Measurements from ENCODE around the gene NUCB2.

The NUCB2 gene

GRCh38 chr11:17333799-17334586 is 57.5 kb downstream of the NUCB2 start:
- no peak for DNase-seq (ENCODE audit: low read depth in 3 of 3)

- DNase-seq (ENCODE audit: low read depth in 3 of 3): no peak
These were observed 66.7 kb downstream of the NUCB2 start for GRCh38 chr11:17343257-17343656.

- no peak for DNase-seq (ENCODE audit: low read depth in 3 of 3)
These were observed 67.4 kb downstream of the NUCB2 start for GRCh38 chr11:17343907-17344306.

- DNase-seq (ENCODE audit: low read depth in 3 of 3): no peak
These were observed 71.1 kb downstream of the NUCB2 start for GRCh38 chr11:17347676-17348075.

GRCh38 chr11:17350455-17351171 is 74.1 kb downstream of the NUCB2 start:
- no peak for DNase-seq (ENCODE audit: low read depth in 3 of 3)

GRCh38 chr11:17351172-17351509 is 74.6 kb downstream of the NUCB2 start:
- no peak for DNase-seq (ENCODE audit: low read depth in 3 of 3)

- peak; percentile 30 to 56 (median 41) for DNase-seq (ENCODE audit: low read depth in 3 of 3)
These were observed 75.1 kb downstream of the NUCB2 start, which contains the start of gene NCR3LG1 for GRCh38 chr11:17351510-17352176. NCR3LG1 (plus strand) TSS chr11:17351800; CDS start chr11:17351970, 170 bp downstream.

GRCh38 chr11:17352950-17353820 is 76.6 kb downstream of the NUCB2 start:
- DNase-seq (ENCODE audit: low read depth in 3 of 3): peak; percentile 37 to 50 (median 49)

GRCh38 chr11:17353821-17354600 is 77.5 kb downstream of the NUCB2 start:
- no peak for DNase-seq (ENCODE audit: low read depth in 3 of 3)

GRCh38 chr11:17354601-17354991 is 78.1 kb downstream of the NUCB2 start:
- peak in 2 of 3 experiments; percentile 22 to 50 for DNase-seq (ENCODE audit: low read depth in 3 of 3)

GRCh38 chr11:17366495-17366894 is 90.0 kb downstream of the NUCB2 start:
- no peak for DNase-seq (ENCODE audit: low read depth in 3 of 3)

- no peak for DNase-seq (ENCODE audit: low read depth in 3 of 3)
These were observed 92.0 kb downstream of the NUCB2 start for GRCh38 chr11:17368551-17368950.

GRCh38 chr11:17369094-17369493 is 92.6 kb downstream of the NUCB2 start:
- no peak for DNase-seq (ENCODE audit: low read depth in 3 of 3)

GRCh38 chr11:17369684-17370243 is 93.2 kb downstream of the NUCB2 start:
- DNase-seq (ENCODE audit: low read depth in 3 of 3): no peak

GRCh38 chr11:17371614-17372013 is 95.1 kb downstream of the NUCB2 start:
- no peak for DNase-seq (ENCODE audit: low read depth in 3 of 3)

- DNase-seq (ENCODE audit: low read depth in 3 of 3): no peak
These were observed 99.0 kb downstream of the NUCB2 start for GRCh38 chr11:17375547-17375946.

- no peak for DNase-seq (ENCODE audit: low read depth in 3 of 3)
These were observed 100.0 kb downstream of the NUCB2 start for GRCh38 chr11:17376493-17376892.

- DNase-seq (ENCODE audit: low read depth in 3 of 3): no peak
These were observed 102.1 kb downstream of the NUCB2 start for GRCh38 chr11:17378655-17379054.

- no peak for DNase-seq (ENCODE audit: low read depth in 3 of 3)
These were observed 103.0 kb downstream of the NUCB2 start for GRCh38 chr11:17379383-17380180.

- DNase-seq (ENCODE audit: low read depth in 3 of 3): no peak
These were observed 104.6 kb downstream of the NUCB2 start for GRCh38 chr11:17381156-17381555.

Data from stimulated activated CD4-positive, alpha-beta T cell treated with anti-CD3 and anti-CD28 coated beads, TNF-alpha, amount 100 ng/mL, for 4 hours (primary cell).